Germinal center (tissue), 1 donor: ENCODE measurements around the gene FLRT3.

Source experiments
- DNase-seq: peaks from one replicate; pipeline ENCODE4 v3.0.0; 2012; ENCODE audit warnings: mixed read lengths, low spot score

Gene FLRT3

GRCh38 chr20:14337400-14338171 lies at the start of gene FLRT3:
FLRT3 (minus strand) TSS chr20:14337612; CDS start chr20:14327506, 10,106 bp downstream.
- DNase-seq: peak; percentile 43

- DNase-seq: no peak
Observed at GRCh38 chr20:14386726-14387125, 49.3 kb upstream of the FLRT3 start.

DNA sequence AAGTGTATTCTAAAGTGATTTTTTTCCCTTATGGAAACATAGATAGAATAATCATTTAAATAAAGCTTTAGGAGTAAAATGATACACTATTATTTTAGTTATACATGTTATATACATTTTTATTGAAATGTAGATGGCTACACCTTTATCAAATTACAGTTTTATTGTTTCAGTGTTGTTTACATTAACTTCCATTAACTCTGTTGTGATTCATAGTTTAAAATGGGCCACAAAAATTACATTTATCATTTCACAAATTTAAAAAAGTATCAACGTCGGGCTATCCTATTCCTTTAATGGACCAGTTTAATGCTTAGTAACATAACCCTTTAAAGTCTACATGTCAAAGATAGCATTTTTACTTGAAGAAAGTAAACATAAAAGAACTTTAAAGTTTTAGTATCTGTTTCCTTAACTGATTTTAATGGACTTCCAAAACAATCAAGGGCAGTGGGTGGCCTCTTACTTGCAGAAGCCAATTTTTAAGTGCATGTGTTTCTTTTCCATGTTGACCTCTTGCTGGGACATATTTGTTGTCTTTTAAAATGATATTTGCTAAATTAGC lies 47.8 kb upstream of the FLRT3 start:
- DNase-seq: no peak

- DNase-seq: no peak
Observed at GRCh38 chr20:14384416-14385175, 47.2 kb upstream of the FLRT3 start.

DNA sequence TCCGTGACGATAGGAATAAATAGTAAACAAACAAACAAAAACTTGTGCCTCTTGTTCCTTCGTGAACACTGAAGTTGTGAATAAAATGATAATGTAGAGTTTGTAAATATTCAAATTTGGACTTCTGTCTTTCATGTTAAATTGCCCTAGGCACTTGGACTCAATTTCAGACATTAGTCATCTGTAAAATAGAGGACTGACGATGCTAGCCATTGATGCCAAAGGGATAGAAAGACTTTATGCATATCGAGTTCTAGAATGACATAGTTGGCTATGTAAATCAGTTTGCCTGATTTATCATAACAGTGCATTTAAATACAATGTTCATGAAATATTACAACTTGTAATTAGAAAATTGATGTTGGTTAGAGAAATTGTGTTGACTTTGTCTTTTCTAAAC lies 45.9 kb upstream of the FLRT3 start:
- DNase-seq: no peak

DNA sequence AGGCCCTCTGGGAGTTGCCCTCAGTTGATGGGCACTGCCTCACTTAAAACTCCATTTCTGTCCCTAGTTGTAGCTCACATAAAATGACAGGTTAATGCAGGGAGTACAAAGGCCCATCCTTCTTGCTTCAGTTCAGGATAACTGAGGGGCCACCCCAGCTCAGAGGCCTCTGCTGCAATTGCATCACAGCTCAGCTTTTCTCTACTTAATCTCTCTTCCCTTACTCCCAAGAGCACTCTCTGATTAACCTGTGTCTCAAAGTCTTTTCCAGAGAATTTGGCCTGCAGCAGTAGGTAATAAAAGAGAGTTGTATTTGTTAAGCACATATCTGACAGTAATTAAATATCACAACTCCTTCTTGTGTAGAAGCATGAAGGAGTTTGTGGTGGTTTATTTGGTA lies 40.9 kb upstream of the FLRT3 start:
- no peak for DNase-seq

DNA sequence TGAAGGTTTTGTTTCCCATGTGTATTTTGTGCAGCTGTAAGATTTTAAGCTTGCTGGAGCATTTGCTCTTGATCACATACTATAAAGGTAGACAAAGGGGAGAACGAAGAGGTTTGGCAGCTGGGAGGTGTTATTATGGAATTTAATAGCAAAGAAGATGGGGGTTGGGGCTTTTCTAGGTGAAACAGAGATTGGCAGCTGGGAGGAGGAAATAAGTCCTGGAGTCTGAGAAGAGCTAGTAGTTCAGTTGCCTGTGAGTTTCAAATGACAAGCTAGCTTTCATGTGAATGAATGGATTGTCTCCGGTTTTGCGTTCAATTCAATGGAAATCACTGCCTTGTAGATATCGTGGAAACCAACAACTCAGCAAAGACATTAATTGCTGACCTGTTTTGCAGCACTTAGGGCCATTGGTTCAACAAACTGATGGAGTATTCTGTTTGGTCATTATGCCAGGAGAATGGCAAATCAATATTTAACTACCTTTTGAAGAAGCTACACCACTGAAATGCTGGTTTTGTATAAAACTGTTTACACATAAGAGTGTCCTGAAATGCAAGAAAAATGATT lies 38.1 kb upstream of the FLRT3 start:
- DNase-seq: no peak

- DNase-seq: no peak
Observed at GRCh38 chr20:14374196-14374595, 36.8 kb upstream of the FLRT3 start.

- DNase-seq: no peak
Observed at GRCh38 chr20:14361509-14362345, 24.3 kb upstream of the FLRT3 start.

DNA sequence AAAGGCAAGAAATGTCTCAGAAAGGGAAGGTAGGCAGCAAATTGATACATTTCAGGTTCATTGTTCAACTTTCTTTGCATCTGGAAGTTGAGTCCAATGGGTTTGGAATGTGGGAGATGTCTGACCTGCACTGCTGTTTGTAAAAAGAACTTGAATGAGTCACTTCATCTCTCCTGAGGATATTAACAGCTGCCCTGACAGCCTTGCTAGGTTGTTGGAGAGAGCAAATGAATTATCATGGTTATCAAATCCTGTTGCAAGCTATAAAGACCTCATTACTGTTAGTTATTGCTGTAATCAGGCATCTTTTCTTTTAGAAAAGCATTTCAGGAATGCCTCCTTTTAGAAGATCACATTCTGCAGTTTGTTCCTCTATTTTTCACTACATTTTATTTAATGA lies 23.0 kb upstream of the FLRT3 start:
- no peak for DNase-seq

- no peak for DNase-seq
Observed at GRCh38 chr20:14355791-14356190, 18.4 kb upstream of the FLRT3 start.

DNA sequence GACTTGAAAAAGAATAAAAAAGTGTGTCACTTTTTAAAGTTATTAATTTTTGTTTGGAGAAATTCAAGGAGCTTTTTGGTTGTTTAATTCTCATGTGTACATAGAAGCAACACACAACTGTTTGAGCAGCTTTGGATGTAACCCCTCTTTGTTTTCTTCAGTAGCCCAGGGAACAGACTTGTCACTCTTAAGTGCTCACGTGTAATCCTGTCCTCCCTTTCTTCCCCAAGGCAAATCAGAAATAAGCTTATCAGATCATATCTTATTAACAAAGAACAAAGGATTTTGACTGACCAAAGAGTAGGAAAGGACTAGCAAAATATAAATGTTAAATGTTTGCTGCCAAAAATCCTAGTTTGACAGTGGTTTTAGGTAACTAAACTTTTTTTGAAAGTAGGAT lies 7.3 kb upstream of the FLRT3 start:
- DNase-seq: no peak

DNA sequence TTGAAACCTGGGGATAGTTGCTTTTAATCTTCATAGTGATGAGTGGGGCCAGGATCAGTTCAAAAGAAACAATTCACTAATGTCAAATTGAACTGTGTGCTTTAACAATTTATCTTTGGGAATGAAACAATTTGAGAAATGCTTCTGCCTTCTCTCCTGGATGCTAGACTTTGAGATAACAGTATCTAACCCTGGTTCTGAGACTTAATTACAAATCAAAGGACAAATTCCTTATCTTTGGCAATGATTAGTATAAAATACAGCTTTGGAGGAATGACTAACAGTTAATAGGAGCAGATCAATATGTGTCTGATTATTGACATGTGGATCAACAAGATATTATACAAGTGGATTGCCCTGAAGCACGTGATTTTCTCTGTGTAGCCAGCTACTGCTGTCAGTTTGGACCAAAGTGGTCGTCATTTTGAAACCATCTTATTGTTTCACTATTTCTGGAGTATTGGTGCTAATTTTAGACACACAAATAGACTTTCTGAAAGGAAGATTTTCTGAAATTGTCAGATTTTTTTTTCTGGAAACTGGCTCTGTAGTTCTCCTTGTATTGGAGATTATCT lies 6.2 kb upstream of the FLRT3 start:
- DNase-seq: no peak

GRCh38 chr20:14342918-14343317 lies 5.5 kb upstream of the FLRT3 start:
- no peak for DNase-seq

GRCh38 chr20:14341801-14342200 lies 4.4 kb upstream of the FLRT3 start:
- no peak for DNase-seq

GRCh38 chr20:14336686-14337085 lies 726 bp downstream of the FLRT3 start:
- DNase-seq: no peak

- DNase-seq: no peak
Observed at GRCh38 chr20:14335052-14335451, 2.4 kb downstream of the FLRT3 start.

DNA sequence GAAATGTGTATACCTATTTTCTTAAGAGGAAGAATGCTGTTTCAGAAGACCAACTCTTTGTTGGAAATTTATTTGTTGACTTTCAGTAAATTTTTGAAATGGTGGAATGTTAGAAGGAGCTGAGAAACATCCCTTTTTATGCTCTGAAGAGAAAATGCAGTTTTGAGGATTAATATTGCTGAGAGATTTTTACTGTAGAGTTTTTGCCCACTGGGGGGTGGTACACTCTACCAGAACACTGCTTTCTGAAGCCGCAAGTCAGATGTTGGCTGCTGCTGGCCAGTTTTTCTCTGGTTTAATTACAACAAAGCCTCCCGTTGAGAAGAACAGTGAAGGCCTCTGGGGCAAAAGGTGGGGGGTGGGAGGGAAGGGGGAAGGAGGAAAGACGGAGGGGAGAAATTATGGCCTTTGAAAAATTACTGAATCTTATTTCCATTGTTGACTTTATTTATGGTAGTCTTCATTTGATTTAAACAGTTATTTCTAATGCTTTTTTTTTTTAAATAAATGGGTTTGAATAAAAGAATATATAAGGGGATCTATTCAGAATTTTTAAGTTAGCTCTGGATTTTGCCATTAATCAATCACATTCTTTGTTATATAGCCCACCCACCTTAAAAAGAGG lies 3.0 kb downstream of the FLRT3 start:
- DNase-seq: no peak

DNA sequence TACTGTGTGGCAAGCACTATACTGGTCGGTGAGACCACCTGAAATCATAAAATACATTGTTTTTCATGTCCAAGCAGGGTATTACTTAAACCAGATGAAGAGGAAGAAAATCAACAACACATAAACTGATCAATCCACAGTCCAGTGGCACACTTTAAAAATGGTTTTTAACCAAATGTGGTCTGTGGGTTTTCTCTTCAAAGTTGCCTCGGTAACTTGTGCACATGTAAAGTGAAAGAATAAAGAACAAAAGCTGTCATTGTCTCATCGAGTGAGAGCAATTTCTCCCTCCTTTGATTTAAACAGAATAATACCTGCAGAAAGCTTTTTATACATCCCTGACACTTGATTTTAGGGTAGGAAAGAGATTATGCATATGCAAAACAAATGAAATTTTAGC lies 3.7 kb downstream of the FLRT3 start:
- no peak for DNase-seq

DNA sequence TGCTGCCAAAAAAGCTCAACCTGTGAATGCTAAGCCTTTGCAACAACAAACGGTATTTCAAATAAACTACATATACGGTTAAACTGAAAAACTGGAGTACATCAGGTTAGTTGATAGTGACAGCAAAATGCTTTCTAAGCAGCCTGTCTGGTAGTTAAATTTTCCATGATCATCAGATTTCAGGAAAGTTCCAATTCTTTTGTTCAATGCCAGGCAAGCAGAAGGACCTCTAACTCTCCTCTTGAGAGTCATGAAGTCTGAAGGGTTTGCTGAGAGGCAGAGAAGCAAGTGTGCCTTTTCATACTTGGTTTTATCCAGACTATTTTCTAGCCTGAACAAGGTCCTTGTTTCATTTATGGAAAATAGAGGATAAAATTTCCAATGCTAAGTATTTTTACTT lies 4.5 kb downstream of the FLRT3 start:
- DNase-seq: no peak

DNA sequence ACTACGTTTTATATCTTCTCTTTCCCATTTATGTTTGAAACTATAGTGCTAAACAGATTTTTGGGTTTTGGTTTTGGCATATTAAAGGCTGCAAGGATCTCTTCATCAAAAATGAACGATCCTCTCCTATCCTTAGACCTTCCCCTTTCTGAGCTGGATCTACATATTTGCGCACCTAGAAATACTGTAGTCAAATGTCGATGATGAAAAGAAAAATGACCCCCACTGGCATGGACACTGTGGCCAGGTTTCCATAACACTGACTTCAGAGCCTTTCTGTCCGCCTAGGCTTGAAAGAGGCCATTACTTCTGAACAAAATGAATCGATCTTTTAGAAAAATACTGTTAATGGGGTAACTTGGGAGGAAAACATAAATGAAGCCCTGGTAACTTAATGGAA lies 5.8 kb downstream of the FLRT3 start:
- no peak for DNase-seq
